Coronary artery (tissue), 2 donors: ENCODE data around the gene GNPNAT1.

ENCODE experiments used
- DNase-seq: peaks from one replicate; pipeline ENCODE4 v3.0.0-alpha.2; 2017; ENCODE audit warnings: low spot score
- H3K27ac ChIP-seq, 2 donors: fragments of 200-600 bp; sonication (generic); one replicate each; pipeline ENCODE4 v1.5.1; 2016 to 2019
- H3K4me3 ChIP-seq: fragments of 200-600 bp; sonication (generic); 2 replicates; pipeline ENCODE4 v1.5.1; 2016; ENCODE audit warnings: mild to moderate bottlenecking, moderate library complexity
- CTCF ChIP-seq: fragments of 200-600 bp; sonication (generic); IDR thresholded peaks from one replicate; pipeline ENCODE4 v1.5.1; 2019; ENCODE audit warnings: antibody characterized with exemption

Gene GNPNAT1

GRCh38 chr14:52790756-52791222, 618 bp downstream of the GNPNAT1 start:
- no peak for TF ChIP-seq CTCF
- no peak for DNase-seq
- Histone ChIP-seq H3K4me3 (peak overlapping the region; percentile 93), H3K27ac (peak overlapping the region; percentile 85 to 95)

- no peak for DNase-seq
- peak overlapping the region; percentile 93 for H3K4me3 ChIP-seq
- TF ChIP-seq CTCF, result no peak
- no peak overlapping the region for H3K27ac ChIP-seq
Observed at GRCh38 chr14:52790011-52790755, 1.2 kb downstream of the GNPNAT1 start.

- no peak for DNase-seq
- TF ChIP-seq CTCF, result no peak
- Histone ChIP-seq H3K4me3 (no peak overlapping the region), H3K27ac (no peak overlapping the region)
Observed at GRCh38 chr14:52789118-52789517, 2.3 kb downstream of the GNPNAT1 start.

GRCh38 chr14:52786887-52787286, 4.5 kb downstream of the GNPNAT1 start:
- no peak for TF ChIP-seq CTCF
- DNase-seq, result no peak
- H3K27ac ChIP-seq, result no peak overlapping the region
- no peak overlapping the region for H3K4me3 ChIP-seq

- no peak overlapping the region for H3K4me3 ChIP-seq
- no peak for DNase-seq
- TF ChIP-seq CTCF, result no peak
- H3K27ac ChIP-seq, result no peak overlapping the region
Observed at GRCh38 chr14:52783206-52783605, 8.2 kb downstream of the GNPNAT1 start.

GRCh38 chr14:52781629-52782028, 9.8 kb downstream of the GNPNAT1 start:
- Histone ChIP-seq H3K4me3 (no peak overlapping the region), H3K27ac (no peak overlapping the region)
- no peak for DNase-seq
- TF ChIP-seq CTCF, result no peak

- TF ChIP-seq CTCF, result no peak
- H3K4me3 ChIP-seq, result no peak overlapping the region
- H3K27ac ChIP-seq, result no peak overlapping the region
- no peak for DNase-seq
Observed at GRCh38 chr14:52780893-52781292, 10.5 kb downstream of the GNPNAT1 start.
